Smooth muscle cell (in vitro differentiated cells): ENCODE measurements around the gene ASMTL. TPM values are rescaled to one million over a fixed set of nuclear protein-coding genes. Genes with fewer than 3 reads are reported as not detected.
"Not testable (repeated sequence)": the region's sequence is repeated elsewhere in the genome, so short reads cannot be mapped to it uniquely, and the experiment has no call there.

Source experiments
- DNase-seq: peaks from one replicate; lab custom pipeline; 2025; ENCODE audit not compliant: unreplicated experiment; lab: John Stamatoyannopoulos, UW
- H2AFZ ChIP-seq: fragments of 200-600 bp; sonication (generic); 2 replicates; pipeline ENCODE4 v1.6.0; 2016; ENCODE audit warnings: antibody characterized with exemption, low read depth, mild to moderate bottlenecking
- H3F3A ChIP-seq: fragments of 200-600 bp; sonication (generic); 2 replicates; pipeline ENCODE4 v1.6.0; 2017; ENCODE audit warnings: antibody characterized with exemption, low read depth
- H3K27ac ChIP-seq: fragments of 200-600 bp; sonication (generic); 2 replicates; pipeline ENCODE4 v1.5.1; 2016; ENCODE audit warnings: low read depth, mild to moderate bottlenecking
- H3K27me3 ChIP-seq: fragments of 200-600 bp; sonication (generic); 2 replicates; pipeline ENCODE4 v1.6.1; 2016; ENCODE audit warnings: low read depth, mild to moderate bottlenecking
- H3K36me3 ChIP-seq: fragments of 200-600 bp; sonication (generic); 2 replicates; pipeline ENCODE4 v1.5.1; 2016; ENCODE audit warnings: low read depth
- H3K4me1 ChIP-seq: fragments of 200-600 bp; sonication (generic); 2 replicates; pipeline ENCODE4 v1.5.1; 2016; ENCODE audit warnings: low read depth
- H3K4me2 ChIP-seq: fragments of 200-600 bp; sonication (generic); 2 replicates; pipeline ENCODE4 v1.6.0; 2016; ENCODE audit warnings: mild to moderate bottlenecking
- H3K4me3 ChIP-seq: fragments of 200-600 bp; sonication (generic); 2 replicates; pipeline ENCODE4 v1.5.1; 2016; ENCODE audit warnings: mild to moderate bottlenecking
- H3K79me2 ChIP-seq: fragments of 200-600 bp; sonication (generic); 2 replicates; pipeline ENCODE4 v1.6.0; 2016; ENCODE audit warnings: low read depth, mild to moderate bottlenecking
- H3K9ac ChIP-seq: fragments of 200-600 bp; sonication (generic); 2 replicates; pipeline ENCODE4 v1.6.0; 2016; ENCODE audit warnings: low read depth
- H3K9me3 ChIP-seq: fragments of 200-600 bp; sonication (generic); replicated peaks from 2 replicates; pipeline ENCODE4 v1.5.1; 2016; ENCODE audit warnings: low read depth
- H4K20me1 ChIP-seq: fragments of 200-600 bp; sonication (generic); 2 replicates; pipeline ENCODE4 v1.6.0; 2016; ENCODE audit warnings: low read depth
- CTCF ChIP-seq: fragments of 200-600 bp; sonication (generic); IDR thresholded peaks from 2 replicates; pipeline ENCODE4 v1.5.1; 2017; ENCODE audit warnings: borderline replicate concordance, mild to moderate bottlenecking, antibody characterized with exemption; ENCODE audit not compliant: insufficient read depth, poor library complexity, severe bottlenecking
- WGBS: methylation state at CpG from one replicate; pipeline ENCODE4 v1.1.7; 2016; ENCODE audit warnings: low lambda C conversion rate; 5-methylcytosine and 5-hydroxymethylcytosine counted together
- polyA plus RNA-seq: library from polyadenylated mRNA; unstranded; fragments of >200 nt; fragmentation: Nextera tagmentation; extraction: Ambion mirVana; gene quantifications from 2 replicates; pipeline ENCODE4 v1.2.1, GENCODE V29; 2016
- total RNA-seq: library from RNA; depleted of rRNA; stranded (reverse); fragments of >200 nt; gene quantifications from 2 replicates; pipeline ENCODE4 v1.2.3, GENCODE V29; 2014

ASMTL gene
- total and polyA plus RNA-seq, 2 experiments from 2014 or later, result 20.0 to 50.5 TPM

DNA sequence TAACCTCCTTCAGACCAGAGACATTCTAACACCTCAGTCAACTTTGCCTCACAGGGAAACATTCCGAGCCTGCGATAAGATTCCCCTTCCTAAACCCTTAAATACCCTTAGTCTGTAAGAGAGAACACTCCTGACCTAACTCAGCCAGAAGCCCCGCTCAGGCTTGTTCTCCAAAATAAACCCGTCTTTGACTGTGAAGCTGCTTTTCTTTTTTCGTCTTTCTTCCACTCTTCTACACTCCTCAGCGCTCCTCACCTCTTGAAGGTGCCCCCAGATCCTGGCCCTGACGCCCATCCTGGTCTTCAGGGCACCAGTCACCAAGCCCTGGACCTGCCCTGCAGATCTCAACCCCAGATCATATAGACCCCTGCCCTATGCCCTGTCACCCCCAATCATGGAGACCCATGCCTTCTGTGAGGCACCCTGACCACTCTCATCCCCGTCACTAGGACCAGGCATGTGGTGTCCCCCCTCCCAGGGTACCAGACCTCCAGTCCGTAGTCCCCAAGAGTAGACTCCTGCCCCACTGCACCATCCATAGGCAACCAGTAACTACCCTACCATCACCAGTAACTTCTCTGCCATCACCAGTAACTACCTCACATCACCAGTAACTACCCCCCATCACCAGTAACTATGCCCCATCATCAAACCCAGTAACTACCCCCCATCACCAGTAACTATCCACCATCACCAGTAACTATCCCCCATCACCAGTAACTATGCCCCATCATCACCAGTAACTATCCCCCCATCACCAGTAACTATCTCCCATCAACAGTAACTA lies 3.5 kb downstream of the ASMTL start:
- H3K4me1 ChIP-seq, result no peaks in the 10 kb centered on the region
- no peaks in the 10 kb centered on the region for H3K27me3 ChIP-seq
- DNase-seq, result no peak
- H2AFZ ChIP-seq, result no peak overlapping the region
- no peak overlapping the region for H3K9ac ChIP-seq
- no peak for TF ChIP-seq CTCF
- no peaks in the 10 kb centered on the region for H3F3A ChIP-seq
- H3K9me3 ChIP-seq, result no peaks in the 10 kb centered on the region
- peaks cover 46% of the 10 kb centered on the region for H3K79me2 ChIP-seq
- H3K27ac ChIP-seq, result no peak overlapping the region
- H3K36me3 ChIP-seq, result no peaks in the 10 kb centered on the region
- H3K4me3 ChIP-seq, result no peak overlapping the region
- H4K20me1 ChIP-seq, result no peaks in the 10 kb centered on the region
- 84% methylated on average over 9 of the region's 9 CpGs for WGBS
- no peak overlapping the region for H3K4me2 ChIP-seq

DNA sequence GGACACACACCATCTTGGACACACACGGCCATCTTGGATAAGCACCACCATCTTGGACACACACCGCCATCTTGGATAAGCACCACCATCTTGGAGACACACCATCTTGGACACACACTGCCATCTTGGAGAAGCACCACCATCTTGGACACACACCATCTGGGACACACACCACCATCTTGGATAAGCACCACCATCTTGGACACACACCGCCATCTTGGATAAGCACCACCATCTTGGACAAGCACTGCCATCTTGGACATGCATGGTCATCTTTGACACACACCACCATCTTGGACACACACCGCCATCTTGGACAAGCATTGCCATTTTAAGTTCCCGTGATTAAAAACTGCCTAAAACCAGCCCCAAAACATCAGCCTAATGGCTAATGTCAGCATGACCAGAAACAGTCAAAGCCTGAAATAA lies 4.1 kb downstream of the ASMTL start:
- H3K27ac ChIP-seq, H3K36me3 ChIP-seq, H3K9me3 ChIP-seq, H3K4me2 ChIP-seq, H4K20me1 ChIP-seq, H3K4me1 ChIP-seq, H3K9ac ChIP-seq, H3F3A ChIP-seq, H3K27me3 ChIP-seq, H3K4me3 ChIP-seq, H2AFZ ChIP-seq, DNase-seq: not testable (repeated sequence)
- H3K79me2 ChIP-seq, result peaks cover 46% of the 10 kb centered on the region
- WGBS, result over 99% methylated on average over 5 of the region's 5 CpGs

DNA sequence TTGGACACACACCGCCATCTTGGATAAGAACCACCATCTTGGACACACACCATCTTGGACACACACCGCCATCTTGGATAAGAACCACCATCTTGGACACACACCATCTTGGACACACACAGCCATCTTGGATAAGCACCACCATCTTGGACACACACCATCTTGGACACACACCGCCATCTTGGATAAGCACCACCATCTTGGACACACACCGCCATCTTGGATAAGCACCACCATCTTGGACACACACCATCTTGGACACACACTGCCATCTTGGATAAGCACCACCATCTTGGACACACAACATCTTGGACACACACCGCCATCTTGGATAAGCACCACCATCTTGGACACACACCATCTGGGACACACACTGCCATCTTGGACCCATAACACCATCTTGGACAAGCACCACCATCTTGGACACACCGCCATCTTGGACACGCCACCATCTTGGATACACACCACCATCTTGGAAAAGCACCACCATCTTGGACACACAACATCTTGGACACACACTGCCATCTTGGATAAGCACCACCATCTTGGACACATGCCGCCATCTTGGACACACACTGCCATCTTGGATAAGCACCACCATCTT lies 4.6 kb downstream of the ASMTL start:
- H2AFZ ChIP-seq, H4K20me1 ChIP-seq, DNase-seq, H3K4me3 ChIP-seq, H3K27me3 ChIP-seq, H3K27ac ChIP-seq, H3K4me1 ChIP-seq, H3K36me3 ChIP-seq, H3F3A ChIP-seq, H3K4me2 ChIP-seq, H3K9me3 ChIP-seq, H3K9ac ChIP-seq: not testable (repeated sequence)
- H3K79me2 ChIP-seq, result peaks cover 46% of the 10 kb centered on the region
- 97% methylated on average over 8 of the region's 8 CpGs for WGBS

GRCh38 chrX:1446984-1447968 lies 5.4 kb downstream of the ASMTL start:
- 97% methylated on average over 13 of the region's 13 CpGs for WGBS
- not testable (repeated sequence) for H3K4me2 ChIP-seq, DNase-seq, H3K27me3 ChIP-seq, H3K9ac ChIP-seq, H4K20me1 ChIP-seq, H3K36me3 ChIP-seq, H3F3A ChIP-seq, H3K4me3 ChIP-seq, H3K4me1 ChIP-seq, H3K9me3 ChIP-seq, H2AFZ ChIP-seq, H3K27ac ChIP-seq
- peaks cover 43% of the 10 kb centered on the region for H3K79me2 ChIP-seq
